ENCODE data around the gene HS3ST6.

HS3ST6 gene

GRCh38 chr16:1913327-1914083 is 4.7 kb downstream of the HS3ST6 start:
- H3K27ac ChIP-seq (ENCODE audit: low read depth, low read length, severe bottlenecking), result no peak overlapping the region
- no peaks in the 10 kb centered on the region for H3K36me3 ChIP-seq (ENCODE audit: control insufficient read depth, insufficient read depth, low read length)
- 77 to 81% methylated on average over 9 to 12 of the region's 21 CpGs for WGBS, 2 experiments (ENCODE audit: insufficient coverage in 2 of 2)
- no peaks in the 10 kb centered on the region for H3K9me3 ChIP-seq (ENCODE audit: control insufficient read depth, low read length)
- no peak overlapping the region for H3K4me3 ChIP-seq (ENCODE audit: extremely low read depth, insufficient read depth, low read length, poor library complexity, severe bottlenecking)
- peaks cover 10% of the 10 kb centered on the region for H3K4me1 ChIP-seq (ENCODE audit: control insufficient read depth, insufficient read depth, low read length, poor library complexity, severe bottlenecking)

GRCh38 chr16:1912215-1912543 is 6.0 kb downstream of the HS3ST6 start:
- H3K36me3 ChIP-seq (ENCODE audit: control insufficient read depth, insufficient read depth, low read length), result no peaks in the 10 kb centered on the region
- peaks cover 10% of the 10 kb centered on the region for H3K4me1 ChIP-seq (ENCODE audit: control insufficient read depth, insufficient read depth, low read length, poor library complexity, severe bottlenecking)
- H3K27ac ChIP-seq (ENCODE audit: low read depth, low read length, severe bottlenecking), result no peak overlapping the region
- no peaks in the 10 kb centered on the region for H3K9me3 ChIP-seq (ENCODE audit: control insufficient read depth, low read length)
- WGBS, 2 experiments (ENCODE audit: insufficient coverage in 2 of 2), result 94 to 96% methylated on average over 6 to 17 of the region's 17 CpGs
- H3K4me3 ChIP-seq (ENCODE audit: extremely low read depth, insufficient read depth, low read length, poor library complexity, severe bottlenecking), result no peak overlapping the region

- Histone ChIP-seq H3K27ac (ENCODE audit: low read depth, low read length, severe bottlenecking) (no peak overlapping the region), H3K36me3 (ENCODE audit: control insufficient read depth, insufficient read depth, low read length) (no peaks in the 10 kb centered on the region), H3K9me3 (ENCODE audit: control insufficient read depth, low read length) (no peaks in the 10 kb centered on the region), H3K4me1 (ENCODE audit: control insufficient read depth, insufficient read depth, low read length, poor library complexity, severe bottlenecking) (peaks cover 10% of the 10 kb centered on the region), H3K4me3 (ENCODE audit: extremely low read depth, insufficient read depth, low read length, poor library complexity, severe bottlenecking) (no peak overlapping the region)
- 96% methylated on average over 52 to 59 of the region's 59 CpGs for WGBS, 2 experiments (ENCODE audit: insufficient coverage in 2 of 2)
Measured at GRCh38 chr16:1911467-1912214, 6.6 kb downstream of the HS3ST6 start.

- H3K4me1 ChIP-seq (ENCODE audit: control insufficient read depth, insufficient read depth, low read length, poor library complexity, severe bottlenecking), result peaks cover 10% of the 10 kb centered on the region
- no peaks in the 10 kb centered on the region for H3K9me3 ChIP-seq (ENCODE audit: control insufficient read depth, low read length)
- H3K4me3 ChIP-seq (ENCODE audit: extremely low read depth, insufficient read depth, low read length, poor library complexity, severe bottlenecking), result no peak overlapping the region
- 89 to 91% methylated on average over 13 to 18 of the region's 18 CpGs for WGBS, 2 experiments (ENCODE audit: insufficient coverage in 2 of 2)
- H3K27ac ChIP-seq (ENCODE audit: low read depth, low read length, severe bottlenecking), result no peak overlapping the region
- H3K36me3 ChIP-seq (ENCODE audit: control insufficient read depth, insufficient read depth, low read length), result no peaks in the 10 kb centered on the region
Measured at GRCh38 chr16:1909561-1910231, 8.5 kb downstream of the HS3ST6 start.

- peaks cover 10% of the 10 kb centered on the region for H3K4me1 ChIP-seq (ENCODE audit: control insufficient read depth, insufficient read depth, low read length, poor library complexity, severe bottlenecking)
- H3K4me3 ChIP-seq (ENCODE audit: extremely low read depth, insufficient read depth, low read length, poor library complexity, severe bottlenecking), result no peak overlapping the region
- H3K9me3 ChIP-seq (ENCODE audit: control insufficient read depth, low read length), result no peaks in the 10 kb centered on the region
- no peaks in the 10 kb centered on the region for H3K36me3 ChIP-seq (ENCODE audit: control insufficient read depth, insufficient read depth, low read length)
- WGBS, 2 experiments (ENCODE audit: insufficient coverage in 2 of 2), result 86 to 88% methylated on average over 8 of the region's 9 CpGs
- H3K27ac ChIP-seq (ENCODE audit: low read depth, low read length, severe bottlenecking), result no peak overlapping the region
Measured at GRCh38 chr16:1908983-1909382, 9.2 kb downstream of the HS3ST6 start.

GRCh38 chr16:1908184-1908583 is 10.0 kb downstream of the HS3ST6 start:
- Histone ChIP-seq H3K4me3 (ENCODE audit: extremely low read depth, insufficient read depth, low read length, poor library complexity, severe bottlenecking) (no peak overlapping the region), H3K4me1 (ENCODE audit: control insufficient read depth, insufficient read depth, low read length, poor library complexity, severe bottlenecking) (peaks cover 4% of the 10 kb centered on the region), H3K9me3 (ENCODE audit: control insufficient read depth, low read length) (no peaks in the 10 kb centered on the region), H3K36me3 (ENCODE audit: control insufficient read depth, insufficient read depth, low read length) (no peaks in the 10 kb centered on the region), H3K27ac (ENCODE audit: low read depth, low read length, severe bottlenecking) (no peak overlapping the region)
- WGBS, 2 experiments (ENCODE audit: insufficient coverage in 2 of 2), result 75 to 81% methylated on average over 12 to 14 of the region's 17 CpGs

- Histone ChIP-seq H3K27ac (ENCODE audit: low read depth, low read length, severe bottlenecking) (no peak overlapping the region), H3K36me3 (ENCODE audit: control insufficient read depth, insufficient read depth, low read length) (no peaks in the 10 kb centered on the region), H3K9me3 (ENCODE audit: control insufficient read depth, low read length) (no peaks in the 10 kb centered on the region), H3K4me1 (ENCODE audit: control insufficient read depth, insufficient read depth, low read length, poor library complexity, severe bottlenecking) (peaks cover 4% of the 10 kb centered on the region), H3K4me3 (ENCODE audit: extremely low read depth, insufficient read depth, low read length, poor library complexity, severe bottlenecking) (no peak overlapping the region)
- WGBS, 2 experiments (ENCODE audit: insufficient coverage in 2 of 2), result 76 to 90% methylated on average over 10 to 12 of the region's 17 CpGs
Measured at GRCh38 chr16:1907226-1907860, 10.9 kb downstream of the HS3ST6 start.

GRCh38 chr16:1906846-1907165 is 11.4 kb downstream of the HS3ST6 start:
- Histone ChIP-seq H3K9me3 (ENCODE audit: control insufficient read depth, low read length) (no peaks in the 10 kb centered on the region), H3K27ac (ENCODE audit: low read depth, low read length, severe bottlenecking) (no peak overlapping the region)
- 82 to 83% methylated on average over 4 to 5 of the region's 5 CpGs for WGBS, 2 experiments (ENCODE audit: insufficient coverage in 2 of 2)

GRCh38 chr16:1906055-1906845 is 12.0 kb downstream of the HS3ST6 start:
- no peak overlapping the region for H3K27ac ChIP-seq (ENCODE audit: low read depth, low read length, severe bottlenecking)
- H3K4me1 ChIP-seq (ENCODE audit: control insufficient read depth, insufficient read depth, low read length, poor library complexity, severe bottlenecking), result peaks cover 4% of the 10 kb centered on the region
- no peaks in the 10 kb centered on the region for H3K9me3 ChIP-seq (ENCODE audit: control insufficient read depth, low read length)
- WGBS, 2 experiments (ENCODE audit: insufficient coverage in 2 of 2), result 68 to 79% methylated on average over 26 to 27 of the region's 31 CpGs
- H3K36me3 ChIP-seq (ENCODE audit: control insufficient read depth, insufficient read depth, low read length), result no peaks in the 10 kb centered on the region
- no peak overlapping the region for H3K4me3 ChIP-seq (ENCODE audit: extremely low read depth, insufficient read depth, low read length, poor library complexity, severe bottlenecking)

More at GRCh38 chr16:1906846-1907165, 11.4 kb downstream of the HS3ST6 start:
- no peaks in the 10 kb centered on the region for H3K36me3 ChIP-seq (ENCODE audit: control insufficient read depth, insufficient read depth, low read length)
- H3K4me1 ChIP-seq (ENCODE audit: control insufficient read depth, insufficient read depth, low read length, poor library complexity, severe bottlenecking), result peaks cover 4% of the 10 kb centered on the region
- H3K4me3 ChIP-seq (ENCODE audit: extremely low read depth, insufficient read depth, low read length, poor library complexity, severe bottlenecking), result no peak overlapping the region
